Mucosa of descending colon (tissue), 3 donors: ENCODE results near the gene CACHD1. TPM values are rescaled to one million over a fixed set of nuclear protein-coding genes. Genes with fewer than 3 reads are reported as not detected.

ENCODE experiments used
- ATAC-seq: fragments of 200-7000 bp; cut with Tn5 transposase; one replicate; pipeline ENCODE4 v1.9.1; 2020; ENCODE audit warnings: mild to moderate bottlenecking, moderate library complexity
- DNase-seq, 3 donors: peaks; one replicate each; pipeline ENCODE4 v3.0.0-alpha.2; 2020
- H3K36me3 ChIP-seq: fragments of 200-600 bp; one replicate; pipeline ENCODE4 v1.8.0; 2021; ENCODE audit warnings: low read depth, mild to moderate bottlenecking
- H3K4me1 ChIP-seq: fragments of 200-600 bp; one replicate; pipeline ENCODE4 v1.8.0; 2021; ENCODE audit warnings: low read depth, mild to moderate bottlenecking
- H3K4me3 ChIP-seq: fragments of 200-600 bp; one replicate; pipeline ENCODE4 v1.8.0; 2021; ENCODE audit warnings: mild to moderate bottlenecking
- H3K9me3 ChIP-seq: fragments of 200-600 bp; one replicate; pipeline ENCODE4 v1.8.0; 2021; ENCODE audit warnings: mild to moderate bottlenecking
- intact Hi-C, 2 donors: fragments of 100-400 bp; cut with DNase I in 1 of 2; cut with micrococcal nuclease in 1 of 2; formaldehyde crosslinking; loops; one replicate each; pipeline versions ENCODE4 v1.11.0 to v1.11.1; 2022; cut with DNase I, micrococcal nuclease
- long read RNA-seq, 2 donors: library from polyadenylated mRNA; unstranded; transcript quantifications; one replicate each; pipeline ENCODE4 v2.0.0, GENCODE V29; 2019 to 2021
- total RNA-seq, 3 donors: library from RNA; stranded (reverse); fragmentation: NEBNext Ultra II Directional in 2 of 3; extraction: Animal tissue kit (Norgen Biotek cat#: 25700) in 2 of 3; gene quantifications; one replicate each; pipeline versions ENCODE4 v1.2.1 to v1.2.4, GENCODE V29; 2021 to 2023
- TF ChIP-seq, protein P1 (sequence below): fragments of 200-600 bp; IDR thresholded peaks from one replicate; pipeline ENCODE4 v1.8.0; 2022; ENCODE audit warnings: antibody characterized with exemption, mild to moderate bottlenecking
- donor health status: DM: no; HTN: no; CAD: no; lungs with moderate emphysema.
- donor health status: DM: no; HTN: no; CAD: no.
- donor health status: DM: no; HTN: yes; CAD: no.

The CACHD1 gene
- total RNA-seq, result 1 to 10 TPM; 1.3 to 3.7 (median 2.7) TPM
- long read RNA-seq, donor 1, partial matches to known transcripts, result 2 of 3 reads
- long read RNA-seq, donor 1, other reads (novel, unspliced or antisense), result 1 of 3 reads
- long read RNA-seq, donor 2, partial matches to known transcripts, result 0 of 1 reads
- long read RNA-seq, donor 2, other reads (novel, unspliced or antisense), result 1 of 1 reads

DNA sequence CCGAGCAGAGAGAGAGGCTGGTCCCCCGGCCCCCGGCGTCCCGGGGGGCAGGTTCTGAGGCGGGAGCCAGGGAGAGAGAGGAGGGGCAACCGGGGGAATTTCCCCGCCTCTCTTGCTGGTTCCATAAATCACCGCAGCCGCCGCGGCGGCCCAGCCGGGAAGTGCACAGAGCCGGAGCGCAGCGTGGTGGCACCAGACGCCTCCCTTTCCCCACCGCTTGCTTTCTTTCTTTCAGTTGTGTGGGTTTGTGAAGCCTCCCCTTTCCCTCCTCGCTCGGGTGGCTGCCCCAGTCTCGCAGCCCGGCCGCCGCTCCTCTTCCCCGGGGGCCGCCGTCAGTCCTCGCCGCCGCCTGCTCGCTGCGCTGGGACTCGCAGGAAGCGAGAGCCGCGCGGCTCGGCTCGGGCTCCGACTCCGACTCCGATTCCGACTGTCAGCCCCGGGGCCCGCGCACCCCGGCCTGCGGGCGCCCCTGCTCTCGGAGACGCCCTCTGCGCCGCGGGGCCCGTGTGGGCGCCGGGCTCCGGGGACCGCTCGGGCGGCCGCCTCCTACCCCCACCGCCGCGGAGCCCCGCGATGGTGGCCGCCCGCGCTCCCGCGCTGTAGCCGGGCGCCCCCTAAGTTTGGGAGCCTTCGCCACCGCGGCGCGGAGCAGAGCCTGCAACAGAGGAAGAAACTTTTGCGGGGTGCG lies at the start of gene CACHD1:
CACHD1 (plus strand) TSS at position 153 of the 688 bp plus-strand sequence. CDS start 616 bp downstream, outside the sequence.
- H3K9me3 ChIP-seq, result no peaks in the 10 kb centered on the region

GRCh38 chr1:64421377-64421776 lies 48.6 kb upstream of the CACHD1 start:
- ATAC-seq, result no peak
- DNase-seq, result no peak
- Histone ChIP-seq H3K4me3 (no peak overlapping the region), H3K9me3 (no peaks in the 10 kb centered on the region), H3K36me3 (no peaks in the 10 kb centered on the region), H3K4me1 (no peaks in the 10 kb centered on the region)
- intact Hi-C loops, result no loop called here
- TF ChIP-seq, protein P1, sequence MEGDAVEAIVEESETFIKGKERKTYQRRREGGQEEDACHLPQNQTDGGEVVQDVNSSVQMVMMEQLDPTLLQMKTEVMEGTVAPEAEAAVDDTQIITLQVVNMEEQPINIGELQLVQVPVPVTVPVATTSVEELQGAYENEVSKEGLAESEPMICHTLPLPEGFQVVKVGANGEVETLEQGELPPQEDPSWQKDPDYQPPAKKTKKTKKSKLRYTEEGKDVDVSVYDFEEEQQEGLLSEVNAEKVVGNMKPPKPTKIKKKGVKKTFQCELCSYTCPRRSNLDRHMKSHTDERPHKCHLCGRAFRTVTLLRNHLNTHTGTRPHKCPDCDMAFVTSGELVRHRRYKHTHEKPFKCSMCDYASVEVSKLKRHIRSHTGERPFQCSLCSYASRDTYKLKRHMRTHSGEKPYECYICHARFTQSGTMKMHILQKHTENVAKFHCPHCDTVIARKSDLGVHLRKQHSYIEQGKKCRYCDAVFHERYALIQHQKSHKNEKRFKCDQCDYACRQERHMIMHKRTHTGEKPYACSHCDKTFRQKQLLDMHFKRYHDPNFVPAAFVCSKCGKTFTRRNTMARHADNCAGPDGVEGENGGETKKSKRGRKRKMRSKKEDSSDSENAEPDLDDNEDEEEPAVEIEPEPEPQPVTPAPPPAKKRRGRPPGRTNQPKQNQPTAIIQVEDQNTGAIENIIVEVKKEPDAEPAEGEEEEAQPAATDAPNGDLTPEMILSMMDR, result no peak

More for the DNA sequence above, at the start of gene CACHD1:
- peak; percentile 77 for ATAC-seq
- Histone ChIP-seq H3K4me3 (peak within 1 kb of the TSS; percentile 24), H3K36me3 (no peaks in the 10 kb centered on the region), H3K4me1 (peaks cover 15% of the 10 kb centered on the region)
- intact Hi-C loops, result loop anchor here in 1 of 2 donors (10.0 kb wide), 1 partner anchor 195 kb away; no protein-coding TSS in a partner anchor
- TF ChIP-seq, protein P1, result no peak
- peak; percentile 71 to 75 (median 74) for DNase-seq

DNA sequence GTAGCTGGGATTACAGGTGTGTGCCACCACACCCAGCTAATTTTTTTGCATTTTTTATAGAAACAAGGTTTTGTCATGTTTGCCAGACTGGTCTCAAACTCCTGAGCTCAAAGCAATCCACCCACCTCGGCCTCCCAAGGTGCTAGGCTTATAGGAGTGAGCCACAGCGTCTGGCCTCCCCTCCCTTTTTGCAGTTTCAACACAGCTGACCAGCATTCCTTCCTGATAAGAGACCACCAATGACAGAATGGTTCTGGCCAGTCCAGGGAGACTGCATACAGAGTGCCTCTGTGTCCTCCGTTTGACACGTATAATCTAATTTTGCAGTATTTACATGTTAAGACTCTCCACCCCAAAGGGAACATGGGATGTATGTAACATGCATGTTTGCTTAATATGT lies 46.4 kb upstream of the CACHD1 start:
- no peak for DNase-seq
- H3K9me3 ChIP-seq, result no peaks in the 10 kb centered on the region
- TF ChIP-seq, protein P1, result no peak
- no peak for ATAC-seq
- intact Hi-C loops, result no loop called here
- H3K36me3 ChIP-seq, result no peaks in the 10 kb centered on the region
- H3K4me1 ChIP-seq, result no peaks in the 10 kb centered on the region
- H3K4me3 ChIP-seq, result no peak overlapping the region

GRCh38 chr1:64424412-64424811 lies 45.5 kb upstream of the CACHD1 start:
- intact Hi-C loops, result no loop called here

GRCh38 chr1:64425521-64425920 lies 44.4 kb upstream of the CACHD1 start:
- intact Hi-C loops, result no loop called here
- no peaks in the 10 kb centered on the region for H3K36me3 ChIP-seq
- DNase-seq, result no peak
- TF ChIP-seq, protein P1, result no peak
- no peak overlapping the region for H3K4me3 ChIP-seq
- H3K9me3 ChIP-seq, result no peaks in the 10 kb centered on the region
- H3K4me1 ChIP-seq, result no peaks in the 10 kb centered on the region
- ATAC-seq, result no peak

More at GRCh38 chr1:64424412-64424811, 45.5 kb upstream of the CACHD1 start:
- ATAC-seq (no peak), DNase-seq (no peak)
- Histone ChIP-seq H3K4me1 (no peaks in the 10 kb centered on the region), H3K9me3 (no peaks in the 10 kb centered on the region), H3K36me3 (no peaks in the 10 kb centered on the region), H3K4me3 (no peak overlapping the region)
- TF ChIP-seq, protein P1, result no peak
